T-helper 1 cell treated with Interleukin-12 subunit alpha and Interleukin-12 subunit beta and Interleukin-4 antibody, amounts not matched to agents 30 μg/mL and 1 μg/mL, for 36 hours (primary cell): ENCODE results near the gene ANKZF1.
A peak's percentile ranks its signal among the peaks of the same experiment; 100 is the strongest.
"Not testable (repeated sequence)": the region's sequence is repeated elsewhere in the genome, so short reads cannot be mapped to it uniquely, and the experiment has no call there.

Source experiments
- H3K27ac Mint-ChIP-seq: one replicate; pipeline ENCODE4 v1.8.0; 2021; ENCODE audit warnings: mild to moderate bottlenecking, mixed read lengths
- H3K27me3 Mint-ChIP-seq: one replicate; pipeline ENCODE4 v1.8.0; 2021; ENCODE audit warnings: low read depth, mixed read lengths
- H3K36me3 Mint-ChIP-seq: one replicate; pipeline ENCODE4 v1.8.0; 2021; ENCODE audit warnings: low read depth, mixed read lengths
- H3K4me1 Mint-ChIP-seq: one replicate; pipeline ENCODE4 v1.8.0; 2021; ENCODE audit warnings: low read depth, mixed read lengths
- H3K4me3 Mint-ChIP-seq: one replicate; pipeline ENCODE4 v1.8.0; 2021; ENCODE audit warnings: mild to moderate bottlenecking, moderate library complexity, mixed read lengths
- H3K9me3 Mint-ChIP-seq: one replicate; pipeline ENCODE4 v1.8.0; 2021; ENCODE audit warnings: mixed read lengths

Gene ANKZF1

GRCh38 chr2:219229305-219230058 lies at the start of gene ANKZF1, which contains the start of gene ATG9A:
Gene ANKZF1, plus strand, starts transcription at chr2:219229806. Its CDS starts 452 bp downstream, at chr2:219230258.
Gene ATG9A, minus strand, starts transcription at chr2:219229636. Its CDS starts 1,612 bp downstream, at chr2:219228024.
- no peaks in the 10 kb centered on the region for H3K9me3 Mint-ChIP-seq
- peak within 1 kb of the TSS; percentile 97 for H3K27ac Mint-ChIP-seq
- no peaks in the 10 kb centered on the region for H3K27me3 Mint-ChIP-seq
- H3K36me3 Mint-ChIP-seq, result peaks cover 45% of the 10 kb centered on the region
- peak within 1 kb of the TSS; percentile 95 for H3K4me3 Mint-ChIP-seq
- peaks cover 49% of the 10 kb centered on the region for H3K4me1 Mint-ChIP-seq

DNA sequence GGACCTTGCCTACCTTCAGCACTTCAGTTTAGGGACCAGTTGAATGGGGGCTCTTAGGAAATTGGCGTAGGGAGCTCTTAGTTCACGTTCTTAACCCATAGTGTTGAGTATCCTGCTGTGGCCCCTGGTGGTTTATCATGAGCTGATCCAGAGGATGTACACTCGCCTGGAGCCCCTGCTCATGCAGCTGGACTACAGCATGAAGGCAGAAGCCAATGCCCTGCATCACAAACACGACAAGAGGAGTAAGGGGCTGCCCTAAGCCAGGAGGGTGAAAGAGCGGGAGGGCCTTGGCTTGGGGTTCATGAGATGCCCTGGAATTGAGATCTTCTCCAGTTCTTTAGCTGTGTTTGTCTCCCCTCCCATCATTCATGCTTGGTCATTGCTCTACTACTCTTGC lies 48.6 kb upstream of the ANKZF1 start:
- peak overlapping the region; percentile 59 for H3K4me3 Mint-ChIP-seq
- H3K9me3 Mint-ChIP-seq, result no peaks in the 10 kb centered on the region
- peak overlapping the region; percentile 41 for H3K27ac Mint-ChIP-seq
- H3K36me3 Mint-ChIP-seq, result peaks cover 38% of the 10 kb centered on the region
- H3K27me3 Mint-ChIP-seq, result no peaks in the 10 kb centered on the region
- H3K4me1 Mint-ChIP-seq, result peaks cover 51% of the 10 kb centered on the region

GRCh38 chr2:219181531-219181930 lies 48.1 kb upstream of the ANKZF1 start:
- peak overlapping the region; percentile 49 for H3K27ac Mint-ChIP-seq
- no peaks in the 10 kb centered on the region for H3K9me3 Mint-ChIP-seq
- H3K36me3 Mint-ChIP-seq, result peaks cover 38% of the 10 kb centered on the region
- H3K4me1 Mint-ChIP-seq, result peaks cover 50% of the 10 kb centered on the region
- H3K27me3 Mint-ChIP-seq, result no peaks in the 10 kb centered on the region
- H3K4me3 Mint-ChIP-seq, result peak overlapping the region; percentile 28

DNA sequence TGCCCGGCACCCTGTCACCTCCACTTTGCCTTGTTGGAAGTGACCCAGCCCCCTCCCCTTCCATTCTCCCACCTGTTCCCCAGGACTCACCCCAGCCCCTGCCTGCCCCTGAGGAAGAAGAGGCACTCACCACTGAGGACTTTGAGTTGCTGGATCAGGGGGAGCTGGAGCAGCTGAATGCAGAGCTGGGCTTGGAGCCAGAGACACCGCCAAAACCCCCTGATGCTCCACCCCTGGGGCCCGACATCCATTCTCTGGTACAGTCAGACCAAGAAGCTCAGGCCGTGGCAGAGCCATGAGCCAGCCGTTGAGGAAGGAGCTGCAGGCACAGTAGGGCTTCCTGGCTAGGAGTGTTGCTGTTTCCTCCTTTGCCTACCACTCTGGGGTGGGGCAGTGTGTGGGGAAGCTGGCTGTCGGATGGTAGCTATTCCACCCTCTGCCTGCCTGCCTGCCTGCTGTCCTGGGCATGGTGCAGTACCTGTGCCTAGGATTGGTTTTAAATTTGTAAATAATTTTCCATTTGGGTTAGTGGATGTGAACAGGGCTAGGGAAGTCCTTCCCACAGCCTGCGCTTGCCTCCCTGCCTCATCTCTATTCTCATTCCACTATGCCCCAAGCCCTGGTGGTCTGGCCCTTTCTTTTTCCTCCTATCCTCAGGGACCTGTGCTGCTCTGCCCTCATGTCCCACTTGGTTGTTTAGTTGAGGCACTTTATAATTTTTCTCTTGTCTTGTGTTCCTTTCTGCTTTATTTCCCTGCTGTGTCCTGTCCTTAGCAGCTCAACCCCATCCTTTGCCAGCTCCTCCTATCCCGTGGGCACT lies 47.1 kb upstream of the ANKZF1 start:
- Mint-ChIP-seq H3K27ac (no peak overlapping the region), H3K4me1 (peaks cover 48% of the 10 kb centered on the region), H3K4me3 (no peak overlapping the region), H3K9me3 (no peaks in the 10 kb centered on the region), H3K27me3 (no peaks in the 10 kb centered on the region), H3K36me3 (peaks cover 42% of the 10 kb centered on the region)

DNA sequence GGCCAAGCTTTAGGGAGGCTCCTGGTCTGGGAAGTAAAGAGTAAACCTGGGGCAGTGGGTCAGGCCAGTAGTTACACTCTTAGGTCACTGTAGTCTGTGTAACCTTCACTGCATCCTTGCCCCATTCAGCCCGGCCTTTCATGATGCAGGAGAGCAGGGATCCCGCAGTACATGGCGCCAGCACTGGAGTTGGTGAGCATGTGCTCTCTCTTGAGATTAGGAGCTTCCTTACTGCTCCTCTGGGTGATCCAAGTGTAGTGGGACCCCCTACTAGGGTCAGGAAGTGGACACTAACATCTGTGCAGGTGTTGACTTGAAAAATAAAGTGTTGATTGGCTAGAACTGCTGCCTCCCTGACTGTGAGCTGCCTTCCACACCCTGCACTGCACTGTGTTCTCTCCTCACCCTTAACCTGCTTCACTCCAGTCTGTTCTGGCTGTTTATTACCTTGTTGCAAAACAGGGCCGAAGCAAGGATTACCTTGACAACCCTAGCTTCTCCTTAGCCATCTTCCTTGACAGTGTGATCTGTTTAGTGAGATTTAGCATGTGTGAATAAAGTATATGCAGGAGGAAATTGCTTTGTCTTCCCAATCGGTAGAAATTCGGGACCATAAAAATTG lies 46.3 kb upstream of the ANKZF1 start:
- H3K4me1 Mint-ChIP-seq, result peaks cover 47% of the 10 kb centered on the region
- H3K4me3 Mint-ChIP-seq, result no peak overlapping the region
- H3K27ac Mint-ChIP-seq, result no peak overlapping the region
- no peaks in the 10 kb centered on the region for H3K9me3 Mint-ChIP-seq
- H3K36me3 Mint-ChIP-seq, result peaks cover 42% of the 10 kb centered on the region
- no peaks in the 10 kb centered on the region for H3K27me3 Mint-ChIP-seq

GRCh38 chr2:219184121-219184520 lies 45.5 kb upstream of the ANKZF1 start:
- no peak overlapping the region for H3K4me3 Mint-ChIP-seq
- peaks cover 42% of the 10 kb centered on the region for H3K36me3 Mint-ChIP-seq
- no peaks in the 10 kb centered on the region for H3K27me3 Mint-ChIP-seq
- peak overlapping the region; percentile 59 for H3K27ac Mint-ChIP-seq
- no peaks in the 10 kb centered on the region for H3K9me3 Mint-ChIP-seq
- peaks cover 41% of the 10 kb centered on the region for H3K4me1 Mint-ChIP-seq

- Mint-ChIP-seq H3K36me3 (peaks cover 27% of the 10 kb centered on the region), H3K4me3 (no peak overlapping the region), H3K9me3 (no peaks in the 10 kb centered on the region), H3K27ac (peak overlapping the region; percentile 41), H3K4me1 (peaks cover 17% of the 10 kb centered on the region), H3K27me3 (no peaks in the 10 kb centered on the region)
Observed at GRCh38 chr2:219186754-219187456, 42.7 kb upstream of the ANKZF1 start.

DNA sequence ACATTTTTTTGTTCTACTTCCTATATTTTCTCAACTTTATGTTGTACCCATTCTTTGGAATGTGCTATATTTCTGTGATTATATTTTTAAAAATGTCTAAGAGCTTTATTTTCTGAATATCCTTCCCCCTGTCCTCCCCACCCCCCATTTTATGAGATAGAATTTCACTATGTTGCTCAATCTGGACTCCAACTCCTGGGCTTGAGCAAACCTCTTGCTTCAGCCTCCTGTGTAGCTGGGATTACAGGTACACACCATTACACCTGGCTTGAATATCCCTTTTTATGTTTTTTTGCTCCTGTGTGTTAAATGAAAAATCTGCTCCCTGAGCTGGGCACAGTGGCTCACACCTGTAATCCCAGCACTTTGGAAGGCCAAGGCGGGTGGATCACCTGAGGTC lies 32.2 kb upstream of the ANKZF1 start:
- Mint-ChIP-seq H3K4me3 (no peak overlapping the region), H3K36me3 (no peaks in the 10 kb centered on the region), H3K4me1 (peaks cover 4% of the 10 kb centered on the region), H3K27ac (no peak overlapping the region), H3K9me3 (no peaks in the 10 kb centered on the region), H3K27me3 (peaks cover 5% of the 10 kb centered on the region)

DNA sequence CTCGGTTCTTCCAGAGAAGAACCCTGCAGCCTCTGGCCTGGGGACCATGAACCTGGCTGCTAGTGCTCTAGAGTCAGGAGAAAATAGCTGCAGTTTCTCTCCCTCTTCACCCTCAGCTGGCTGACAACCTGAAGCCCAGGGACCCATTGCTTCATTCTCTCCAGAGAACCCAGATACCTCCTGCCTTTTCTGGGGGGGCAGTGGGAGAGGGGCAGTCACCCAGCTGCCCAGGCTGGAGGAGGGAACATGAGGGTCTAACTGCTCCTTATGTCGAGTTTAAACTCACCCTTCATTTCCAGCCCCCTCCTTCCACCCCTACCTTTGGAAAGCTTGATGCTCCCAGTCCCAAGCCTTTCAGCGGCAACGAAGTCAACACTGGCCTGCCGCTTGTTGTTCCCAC lies 30.6 kb upstream of the ANKZF1 start:
- peaks cover 5% of the 10 kb centered on the region for H3K27me3 Mint-ChIP-seq

DNA sequence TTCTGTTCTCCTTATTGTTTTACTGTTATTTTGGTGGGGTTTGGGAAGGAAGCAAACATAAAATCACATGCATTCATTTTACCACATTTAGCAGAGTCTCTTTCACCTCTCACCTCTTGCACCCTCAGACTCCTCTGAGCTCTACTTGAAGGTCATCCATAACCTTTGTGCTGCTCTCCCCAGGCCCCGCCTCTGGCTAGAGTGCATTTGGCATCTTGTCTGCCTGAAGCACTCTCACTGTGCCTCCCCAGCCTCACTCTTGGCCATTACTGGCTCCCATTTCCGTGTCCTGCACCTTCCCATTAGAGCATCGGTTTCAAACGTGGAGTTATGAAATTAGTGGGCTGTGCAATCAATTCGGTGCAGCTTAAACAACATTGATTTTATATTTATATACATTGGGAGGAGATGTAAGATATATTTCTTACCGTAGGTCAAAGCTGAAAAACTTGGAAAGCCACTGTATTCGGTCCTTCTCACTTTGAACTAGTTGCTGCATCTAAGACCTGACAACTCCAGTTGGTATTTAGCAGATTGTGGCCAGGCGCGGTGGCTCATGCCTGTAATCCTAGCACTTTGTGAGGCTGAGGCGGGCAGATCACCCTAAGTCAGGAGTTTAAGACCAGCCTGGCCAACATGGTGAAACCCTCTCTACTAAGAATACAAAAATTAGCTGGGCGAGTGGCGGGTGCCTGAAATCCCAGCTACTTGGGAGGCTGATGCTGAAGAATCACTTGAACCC lies 30.0 kb upstream of the ANKZF1 start:
- Mint-ChIP-seq H3K27me3 (peaks cover 5% of the 10 kb centered on the region), H3K27ac (no peak overlapping the region), H3K36me3 (no peaks in the 10 kb centered on the region), H3K9me3 (peaks cover 4% of the 10 kb centered on the region), H3K4me1 (peaks cover 4% of the 10 kb centered on the region), H3K4me3 (no peak overlapping the region)

More for the DNA sequence above, 30.6 kb upstream of the ANKZF1 start:
- H3K36me3 Mint-ChIP-seq, result no peaks in the 10 kb centered on the region
- no peak overlapping the region for H3K27ac Mint-ChIP-seq
- no peak overlapping the region for H3K4me3 Mint-ChIP-seq
- no peaks in the 10 kb centered on the region for H3K9me3 Mint-ChIP-seq
- peaks cover 4% of the 10 kb centered on the region for H3K4me1 Mint-ChIP-seq

DNA sequence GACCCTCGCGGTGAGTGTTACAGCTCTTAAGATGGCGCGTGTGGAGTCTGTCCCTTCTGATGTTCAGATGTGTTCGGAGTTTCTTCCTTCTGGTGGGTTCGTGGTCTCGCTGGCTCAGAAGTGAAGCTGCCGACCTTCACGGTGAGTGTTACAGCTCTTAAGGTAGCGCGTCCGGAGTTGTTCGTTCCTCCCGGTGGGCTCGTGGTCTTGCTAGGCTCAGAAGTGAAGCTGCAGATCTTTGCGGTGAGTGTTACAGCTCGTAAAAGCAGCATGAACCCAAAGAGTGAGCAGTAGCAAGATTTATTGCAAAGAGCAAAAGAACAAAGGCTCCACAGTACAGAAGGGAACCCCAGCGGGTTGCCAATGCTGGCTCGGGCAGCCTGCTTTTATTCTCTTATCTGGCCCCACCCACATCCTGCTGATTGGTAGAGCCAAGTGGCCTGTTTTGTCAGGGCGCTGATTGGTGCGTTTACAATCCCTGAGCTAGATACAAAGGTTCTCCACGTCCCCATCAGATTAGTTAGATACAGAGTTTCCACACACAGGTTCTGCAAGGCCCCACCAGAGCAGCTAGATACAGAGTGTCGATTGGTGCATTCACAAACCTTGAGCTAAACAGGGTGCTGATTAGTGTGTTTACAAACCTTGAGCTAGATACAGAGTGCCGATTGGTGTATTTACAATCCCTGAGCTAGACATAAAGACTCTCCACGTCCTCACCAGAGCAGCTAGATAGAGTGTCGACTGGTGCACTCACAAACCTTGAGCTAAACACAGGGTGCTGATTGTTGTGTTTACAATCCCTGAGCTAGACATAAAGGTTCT lies 28.9 kb upstream of the ANKZF1 start:
- H3K27me3 Mint-ChIP-seq, H3K36me3 Mint-ChIP-seq, H3K4me1 Mint-ChIP-seq, H3K9me3 Mint-ChIP-seq: not testable (repeated sequence)
- peak overlapping the region; percentile 70 for H3K4me3 Mint-ChIP-seq
- peak overlapping the region; percentile 53 for H3K27ac Mint-ChIP-seq

GRCh38 chr2:219201331-219201730 lies 28.3 kb upstream of the ANKZF1 start:
- H3K27ac Mint-ChIP-seq, H3K4me1 Mint-ChIP-seq, H3K9me3 Mint-ChIP-seq, H3K27me3 Mint-ChIP-seq, H3K4me3 Mint-ChIP-seq, H3K36me3 Mint-ChIP-seq: not testable (repeated sequence)
